DOHH2 (cell line): ENCODE results near the gene TCERG1.

Experiments
- H3F3A ChIP-seq: fragments of 200-600 bp; sonication (generic), shearing (Covaris generic); 2 replicates; pipeline ENCODE4 v1.6.0; 2016; ENCODE audit warnings: antibody characterized with exemption, mild to moderate bottlenecking; ENCODE audit not compliant: control insufficient read depth, insufficient read depth
- H3K27ac ChIP-seq: fragments of 200-600 bp; sonication (generic); 2 replicates; pipeline ENCODE4 v1.5.1; 2014; ENCODE audit warnings: low read depth, mild to moderate bottlenecking, low read length, moderate library complexity
- H3K27me3 ChIP-seq: fragments of 200-600 bp; sonication (generic); 2 replicates; pipeline ENCODE4 v1.6.1; 2014; ENCODE audit warnings: mild to moderate bottlenecking, low read length, mixed read lengths; ENCODE audit not compliant: control insufficient read depth
- H3K36me3 ChIP-seq: fragments of 200-600 bp; sonication (generic); 2 replicates; pipeline ENCODE4 v1.6.1; 2014; ENCODE audit warnings: mild to moderate bottlenecking, low read length, moderate library complexity, mixed read lengths; ENCODE audit not compliant: control insufficient read depth
- H3K4me1 ChIP-seq: fragments of 200-600 bp; sonication (generic); 2 replicates; pipeline ENCODE4 v1.6.1; 2014; ENCODE audit warnings: mild to moderate bottlenecking, low read length, mixed read lengths; ENCODE audit not compliant: control insufficient read depth
- H3K4me2 ChIP-seq: fragments of 200-600 bp; sonication (generic); 2 replicates; pipeline ENCODE4 v1.6.0; 2014; ENCODE audit warnings: mild to moderate bottlenecking, low read length, moderate library complexity
- H3K4me3 ChIP-seq: fragments of 200-600 bp; sonication (generic); 2 replicates; pipeline ENCODE4 v1.5.1; 2014; ENCODE audit warnings: mild to moderate bottlenecking, low read length, mixed read lengths
- H3K79me2 ChIP-seq: fragments of 200-600 bp; sonication (generic); 2 replicates; pipeline ENCODE4 v1.6.1; 2014; ENCODE audit warnings: mild to moderate bottlenecking, low read length, mixed read lengths; ENCODE audit not compliant: control insufficient read depth
- H3K9me2 ChIP-seq: fragments of 200-600 bp; sonication (generic); replicated peaks from 2 replicates; pipeline ENCODE4 v1.6.1; 2014; ENCODE audit warnings: mild to moderate bottlenecking, low read length, mixed read lengths; ENCODE audit not compliant: control insufficient read depth
- H3K9me3 ChIP-seq: fragments of 200-600 bp; sonication (generic); 2 replicates; pipeline ENCODE4 v1.6.1; 2014; ENCODE audit warnings: antibody characterized with exemption, low read length, mixed read lengths; ENCODE audit not compliant: control insufficient read depth, insufficient read depth
- H4K20me1 ChIP-seq: fragments of 200-600 bp; sonication (generic); 2 replicates; pipeline ENCODE4 v1.6.0; 2014; ENCODE audit warnings: low read depth, mild to moderate bottlenecking, antibody characterized with exemption, low read length, moderate library complexity; ENCODE audit not compliant: control insufficient read depth, insufficient read depth
- EZH2phosphoT487 ChIP-seq: fragments of 200-600 bp; sonication (generic); IDR thresholded peaks from 2 replicates; pipeline ENCODE4 v1.6.1; 2017; ENCODE audit warnings: borderline replicate concordance, mild to moderate bottlenecking, antibody characterized with exemption, low read length, moderate library complexity, mixed read lengths
- TF ChIP-seq, protein P1 (sequence below): fragments of 200-600 bp; sonication (generic); IDR thresholded peaks from one replicate; pipeline ENCODE4 v1.5.1; 2014; ENCODE audit warnings: antibody characterized with exemption, mild to moderate bottlenecking, low read depth, low read length; ENCODE audit not compliant: poor library complexity, severe bottlenecking

TCERG1 gene

DNA sequence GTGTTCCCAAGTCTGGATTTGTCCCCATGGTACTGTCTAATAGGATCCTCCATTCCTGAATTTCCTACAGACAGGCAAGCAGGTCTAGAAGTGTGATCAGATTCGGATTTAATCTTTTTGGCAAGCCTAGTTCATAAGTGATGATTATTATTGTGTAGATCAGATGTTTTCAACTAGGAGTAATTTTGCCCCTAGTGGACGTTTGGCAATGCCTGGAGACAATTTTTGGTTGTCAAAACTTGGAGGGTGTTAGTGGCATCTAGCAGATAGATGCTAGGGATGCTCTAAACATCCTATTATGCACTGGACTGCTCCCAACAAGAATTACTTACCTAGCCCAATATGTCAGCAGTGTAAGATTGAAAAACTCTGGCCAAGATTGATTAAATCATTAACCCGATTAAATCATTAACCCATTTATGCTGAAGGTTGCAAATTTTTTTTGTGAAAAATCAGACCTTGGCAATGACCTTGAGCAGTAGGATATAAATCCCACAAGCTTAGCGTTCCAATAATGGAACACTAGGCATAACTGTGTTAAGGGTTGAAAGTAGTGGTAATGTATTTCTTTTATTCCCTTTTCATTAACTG, 28.2 kb downstream of the TCERG1 start:
- H3K27me3 ChIP-seq = no peaks in the 10 kb centered on the region
- peaks cover 15% of the 10 kb centered on the region for H3K4me1 ChIP-seq
- TF ChIP-seq EZH2phosphoT487 = no peak
- TF ChIP-seq, protein P1, sequence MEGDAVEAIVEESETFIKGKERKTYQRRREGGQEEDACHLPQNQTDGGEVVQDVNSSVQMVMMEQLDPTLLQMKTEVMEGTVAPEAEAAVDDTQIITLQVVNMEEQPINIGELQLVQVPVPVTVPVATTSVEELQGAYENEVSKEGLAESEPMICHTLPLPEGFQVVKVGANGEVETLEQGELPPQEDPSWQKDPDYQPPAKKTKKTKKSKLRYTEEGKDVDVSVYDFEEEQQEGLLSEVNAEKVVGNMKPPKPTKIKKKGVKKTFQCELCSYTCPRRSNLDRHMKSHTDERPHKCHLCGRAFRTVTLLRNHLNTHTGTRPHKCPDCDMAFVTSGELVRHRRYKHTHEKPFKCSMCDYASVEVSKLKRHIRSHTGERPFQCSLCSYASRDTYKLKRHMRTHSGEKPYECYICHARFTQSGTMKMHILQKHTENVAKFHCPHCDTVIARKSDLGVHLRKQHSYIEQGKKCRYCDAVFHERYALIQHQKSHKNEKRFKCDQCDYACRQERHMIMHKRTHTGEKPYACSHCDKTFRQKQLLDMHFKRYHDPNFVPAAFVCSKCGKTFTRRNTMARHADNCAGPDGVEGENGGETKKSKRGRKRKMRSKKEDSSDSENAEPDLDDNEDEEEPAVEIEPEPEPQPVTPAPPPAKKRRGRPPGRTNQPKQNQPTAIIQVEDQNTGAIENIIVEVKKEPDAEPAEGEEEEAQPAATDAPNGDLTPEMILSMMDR = peak; percentile 33
- H3K36me3 ChIP-seq = peaks cover 92% of the 10 kb centered on the region
- H3K4me3 ChIP-seq = no peak overlapping the region
- no peaks in the 10 kb centered on the region for H3K9me2 ChIP-seq
- H3K9me3 ChIP-seq = no peaks in the 10 kb centered on the region
- no peak overlapping the region for H3K27ac ChIP-seq
- peaks cover 33% of the 10 kb centered on the region for H3K79me2 ChIP-seq
- no peak overlapping the region for H3K4me2 ChIP-seq
- H4K20me1 ChIP-seq = peaks cover 4% of the 10 kb centered on the region; the same call in 1 of the 2 replicates
- no peaks in the 10 kb centered on the region for H3F3A ChIP-seq

DNA sequence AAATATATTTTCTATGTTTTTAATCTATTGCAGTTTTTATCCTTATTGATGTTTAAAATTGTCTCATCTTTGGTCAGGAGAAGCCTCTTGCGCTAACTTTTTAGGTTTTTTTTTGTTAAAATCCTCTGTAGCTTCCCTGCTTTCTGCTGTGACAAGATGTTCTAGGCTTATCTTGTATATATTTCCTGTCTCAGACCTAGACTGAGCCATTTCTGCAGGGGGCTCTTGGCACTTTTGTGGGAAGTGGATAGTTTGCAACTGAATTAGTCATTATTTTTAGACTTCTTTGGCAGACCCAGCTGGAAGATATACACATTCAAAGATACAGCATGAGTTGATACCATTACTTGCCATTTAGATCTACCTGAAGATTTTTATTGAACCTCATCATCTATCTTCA, 28.8 kb downstream of the TCERG1 start:
- Histone ChIP-seq H4K20me1 (peaks cover 4% of the 10 kb centered on the region; the same call in 1 of the 2 replicates), H3K4me1 (peaks cover 15% of the 10 kb centered on the region), H3K79me2 (peaks cover 32% of the 10 kb centered on the region), H3K27me3 (no peaks in the 10 kb centered on the region), H3K36me3 (peaks cover 92% of the 10 kb centered on the region), H3K4me2 (no peak overlapping the region), H3K4me3 (no peak overlapping the region), H3K9me2 (no peaks in the 10 kb centered on the region), H3F3A (no peaks in the 10 kb centered on the region), H3K27ac (no peak overlapping the region), H3K9me3 (no peaks in the 10 kb centered on the region)
- TF ChIP-seq, protein P1 = no peak
- no peak for TF ChIP-seq EZH2phosphoT487

DNA sequence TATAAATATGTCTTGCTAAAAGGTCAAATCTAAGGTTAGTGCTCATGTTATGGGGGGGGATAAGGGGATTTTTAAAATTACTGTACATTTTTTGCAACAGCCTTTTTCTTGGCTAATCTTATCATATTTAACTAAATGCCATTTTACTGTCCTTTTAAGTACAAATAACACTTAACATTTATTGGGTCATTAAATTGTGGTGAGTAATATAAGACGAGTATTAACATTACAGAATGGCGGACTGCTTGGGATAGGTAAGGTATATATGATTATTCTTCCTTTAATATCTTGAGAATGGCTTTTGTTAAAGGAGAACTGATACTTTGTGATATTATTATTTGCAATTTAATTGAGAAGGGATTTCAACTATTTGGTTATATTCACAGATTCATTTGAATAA, 35.6 kb downstream of the TCERG1 start:
- peaks cover 93% of the 10 kb centered on the region for H3K36me3 ChIP-seq
- no peaks in the 10 kb centered on the region for H3K9me2 ChIP-seq
- H3K27me3 ChIP-seq = no peaks in the 10 kb centered on the region
- no peak overlapping the region for H3K27ac ChIP-seq
- no peak overlapping the region for H3K4me2 ChIP-seq
- no peaks in the 10 kb centered on the region for H3K79me2 ChIP-seq
- no peak overlapping the region for H3K4me3 ChIP-seq
- no peaks in the 10 kb centered on the region for H3K9me3 ChIP-seq
- no peaks in the 10 kb centered on the region for H3F3A ChIP-seq
- H4K20me1 ChIP-seq = no peaks in the 10 kb centered on the region
- TF ChIP-seq, protein P1 = no peak
- no peak for TF ChIP-seq EZH2phosphoT487
- H3K4me1 ChIP-seq = no peaks in the 10 kb centered on the region
